HG02840 (cell line): Measurements from ENCODE around the gene BGLAP.

Experiments used
- ATAC-seq: cut with Tn5 transposase; IDR thresholded peaks from one replicate; pipeline ENCODE4 v1.9.1; 2021; ENCODE audit warnings: mild to moderate bottlenecking, moderate library complexity, moderate number of reproducible peaks; ENCODE audit not compliant: unreplicated experiment, low FRiP score

The BGLAP gene

DNA sequence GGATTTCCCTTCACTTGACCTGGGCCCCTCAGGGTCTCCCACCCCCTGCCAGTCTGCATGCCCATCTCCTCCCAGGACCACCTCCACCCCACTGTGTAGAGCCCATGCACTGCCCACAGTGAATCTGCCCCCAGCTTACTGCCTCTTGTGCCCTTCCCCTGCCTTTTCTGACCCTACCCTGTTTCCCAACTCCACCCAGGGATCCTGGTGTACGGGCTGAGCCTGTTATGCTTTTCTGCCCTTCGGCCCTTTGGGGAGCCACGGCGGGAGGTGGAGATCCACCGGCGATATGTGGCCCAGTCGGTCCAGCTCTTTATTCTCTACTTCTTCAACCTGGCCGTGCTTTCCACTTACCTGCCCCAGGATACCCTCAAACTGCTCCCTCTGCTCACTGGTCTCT is 44.1 kb downstream of the BGLAP start:
- no peak for ATAC-seq

GRCh38 chr1:156289857-156290256 is 47.9 kb downstream of the BGLAP start:
- no peak for ATAC-seq

DNA sequence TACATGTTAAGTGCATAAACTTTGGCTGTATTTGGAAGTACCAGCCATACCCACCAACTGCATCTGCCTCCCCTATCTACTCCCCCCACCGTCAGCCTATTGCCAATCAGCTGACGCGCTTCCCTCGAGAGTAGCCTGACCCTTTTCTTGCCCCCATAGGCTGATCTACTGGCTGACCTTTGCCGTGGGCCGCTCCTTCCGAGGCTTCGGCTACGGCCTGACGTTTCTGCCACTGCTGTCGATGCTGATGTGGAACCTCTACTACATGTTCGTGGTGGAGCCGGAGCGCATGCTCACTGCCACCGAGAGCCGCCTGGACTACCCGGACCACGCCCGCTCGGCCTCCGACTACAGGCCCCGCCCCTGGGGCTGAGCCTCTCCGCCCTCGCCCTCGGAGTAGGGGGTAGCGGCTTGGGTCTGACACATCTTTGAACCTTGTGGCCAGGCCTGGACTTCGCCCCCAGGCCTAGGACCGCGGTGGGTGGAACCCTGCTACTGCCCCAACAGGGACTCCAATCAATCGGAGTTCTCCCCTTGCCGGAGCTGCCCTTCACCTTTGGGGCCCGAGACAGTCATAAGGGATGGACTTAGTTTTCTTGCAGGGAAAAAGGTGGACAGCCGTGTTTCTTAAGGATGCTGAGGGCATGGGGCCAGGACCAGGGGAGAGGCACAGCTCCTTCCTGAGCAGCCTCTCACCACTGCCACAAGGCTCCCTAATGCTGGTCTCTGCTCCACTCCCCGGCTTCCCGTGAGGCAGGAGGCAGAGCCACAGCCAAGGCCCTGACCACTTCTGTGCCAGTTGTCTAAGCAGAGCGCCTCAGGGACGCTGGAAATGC is 49.5 kb downstream of the BGLAP start:
- no peak for ATAC-seq
